Astrocyte (in vitro differentiated cells and primary cell): ENCODE results near the gene DRC7. TPM values are rescaled to one million over a fixed set of nuclear protein-coding genes. Genes with fewer than 3 reads are reported as not detected.

ENCODE experiments used
- DNase-seq: peaks from one replicate; pipeline ENCODE4 v3.0.0-alpha.2; 2010; ENCODE audit warnings: low read depth
- FAIRE-seq: peaks from 2 replicates; lab custom pipeline; 2011; peaks lifted over from hg19 to GRCh38; lab: Jason Lieb, UNC
- H2AFZ ChIP-seq: 2 replicates; pipeline ENCODE4 v1.6.0; 2012; ENCODE audit warnings: low read depth, low read length, inconsistent platforms
- H3K27ac ChIP-seq: 2 replicates; pipeline ENCODE4 v1.5.1; 2011; ENCODE audit warnings: low read depth, low read length, inconsistent platforms
- H3K27me3 ChIP-seq: 2 replicates; pipeline ENCODE4 v1.6.0; 2011; ENCODE audit warnings: low read length, inconsistent platforms; ENCODE audit not compliant: insufficient read depth
- H3K36me3 ChIP-seq: 2 replicates; pipeline ENCODE4 v1.5.1; 2011; ENCODE audit warnings: low read length, inconsistent platforms; ENCODE audit not compliant: insufficient read depth
- H3K4me1 ChIP-seq: 2 replicates; pipeline ENCODE4 v1.5.1; 2011; ENCODE audit warnings: low read length, inconsistent platforms; ENCODE audit not compliant: insufficient read depth
- H3K4me2 ChIP-seq: 2 replicates; pipeline ENCODE4 v1.6.0; 2012; ENCODE audit warnings: low read length, inconsistent platforms
- H3K4me3 ChIP-seq: 2 replicates; pipeline ENCODE4 v1.5.1; 2011; ENCODE audit warnings: low read depth, mild to moderate bottlenecking, low read length, inconsistent platforms; ENCODE audit not compliant: insufficient read depth
- H3K79me2 ChIP-seq: 2 replicates; pipeline ENCODE4 v1.6.0; 2012; ENCODE audit warnings: mild to moderate bottlenecking, low read length, inconsistent platforms; ENCODE audit not compliant: insufficient read depth
- H3K9ac ChIP-seq: 2 replicates; pipeline ENCODE4 v1.6.0; 2012; ENCODE audit warnings: mild to moderate bottlenecking, low read length, inconsistent platforms
- H3K9me3 ChIP-seq: 2 replicates; pipeline ENCODE4 v1.5.1; 2012; ENCODE audit warnings: low read depth, mild to moderate bottlenecking, low read length, inconsistent platforms; ENCODE audit not compliant: insufficient read depth
- H4K20me1 ChIP-seq: 2 replicates; pipeline ENCODE4 v1.6.0; 2012; ENCODE audit warnings: low read length, inconsistent platforms; ENCODE audit not compliant: insufficient read depth
- H3K27ac Mint-ChIP-seq: one replicate; pipeline ENCODE4 v1.8.0; 2021; ENCODE audit warnings: mild to moderate bottlenecking, mixed read lengths; ENCODE audit not compliant: unreplicated experiment
- H3K27me3 Mint-ChIP-seq: one replicate; pipeline ENCODE4 v1.8.0; 2021; ENCODE audit warnings: low read depth, mixed read lengths; ENCODE audit not compliant: unreplicated experiment
- H3K36me3 Mint-ChIP-seq: one replicate; pipeline ENCODE4 v1.8.0; 2021; ENCODE audit warnings: low read depth, mixed read lengths; ENCODE audit not compliant: unreplicated experiment
- H3K4me1 Mint-ChIP-seq: one replicate; pipeline ENCODE4 v1.8.0; 2021; ENCODE audit warnings: low read depth, mixed read lengths; ENCODE audit not compliant: unreplicated experiment
- H3K4me3 Mint-ChIP-seq: one replicate; pipeline ENCODE4 v1.8.0; 2021; ENCODE audit warnings: mild to moderate bottlenecking, moderate library complexity, mixed read lengths; ENCODE audit not compliant: unreplicated experiment
- H3K9me3 Mint-ChIP-seq: one replicate; pipeline ENCODE4 v1.8.0; 2021; ENCODE audit warnings: mild to moderate bottlenecking, mixed read lengths; ENCODE audit not compliant: unreplicated experiment
- EZH2 ChIP-seq: IDR thresholded peaks from 2 replicates; pipeline ENCODE4 v1.6.1; 2012; ENCODE audit warnings: mild to moderate bottlenecking, low read length, inconsistent platforms; ENCODE audit not compliant: insufficient read depth
- total RNA-seq: library from RNA; stranded (reverse); gene quantifications from 2 replicates; pipeline ENCODE4 v1.2.1, GENCODE V29; 2021
- TF ChIP-seq, protein P1 (sequence below): IDR thresholded peaks from 2 replicates; pipeline ENCODE4 v1.5.1; 2011; ENCODE audit warnings: low read depth, mild to moderate bottlenecking, inconsistent platforms, low read length, moderate library complexity; ENCODE audit not compliant: insufficient read depth

The DRC7 gene
- total RNA-seq, 1 donor from 2014 or later, result not detected

- Histone ChIP-seq H4K20me1 (no peaks in the 10 kb centered on the region), H3K9ac (no peak overlapping the region), H3K79me2 (no peaks in the 10 kb centered on the region), H2AFZ (no peak overlapping the region), H3K27ac (no peak overlapping the region), H3K9me3 (no peaks in the 10 kb centered on the region), H3K4me1 (peaks cover 25% of the 10 kb centered on the region), H3K27me3 (no peaks in the 10 kb centered on the region), H3K4me2 (no peak overlapping the region), H3K36me3 (no peaks in the 10 kb centered on the region), H3K4me3 (no peak overlapping the region)
- H3K27ac Mint-ChIP-seq, result peak overlapping the region; percentile 34
- peaks cover 2% of the 10 kb centered on the region for H3K27me3 Mint-ChIP-seq
- FAIRE-seq (no peak), DNase-seq (no peak)
- H3K4me3 Mint-ChIP-seq, result no peak overlapping the region
- no peaks in the 10 kb centered on the region for H3K36me3 Mint-ChIP-seq
- no peaks in the 10 kb centered on the region for H3K9me3 Mint-ChIP-seq
- TF ChIP-seq, protein P1, sequence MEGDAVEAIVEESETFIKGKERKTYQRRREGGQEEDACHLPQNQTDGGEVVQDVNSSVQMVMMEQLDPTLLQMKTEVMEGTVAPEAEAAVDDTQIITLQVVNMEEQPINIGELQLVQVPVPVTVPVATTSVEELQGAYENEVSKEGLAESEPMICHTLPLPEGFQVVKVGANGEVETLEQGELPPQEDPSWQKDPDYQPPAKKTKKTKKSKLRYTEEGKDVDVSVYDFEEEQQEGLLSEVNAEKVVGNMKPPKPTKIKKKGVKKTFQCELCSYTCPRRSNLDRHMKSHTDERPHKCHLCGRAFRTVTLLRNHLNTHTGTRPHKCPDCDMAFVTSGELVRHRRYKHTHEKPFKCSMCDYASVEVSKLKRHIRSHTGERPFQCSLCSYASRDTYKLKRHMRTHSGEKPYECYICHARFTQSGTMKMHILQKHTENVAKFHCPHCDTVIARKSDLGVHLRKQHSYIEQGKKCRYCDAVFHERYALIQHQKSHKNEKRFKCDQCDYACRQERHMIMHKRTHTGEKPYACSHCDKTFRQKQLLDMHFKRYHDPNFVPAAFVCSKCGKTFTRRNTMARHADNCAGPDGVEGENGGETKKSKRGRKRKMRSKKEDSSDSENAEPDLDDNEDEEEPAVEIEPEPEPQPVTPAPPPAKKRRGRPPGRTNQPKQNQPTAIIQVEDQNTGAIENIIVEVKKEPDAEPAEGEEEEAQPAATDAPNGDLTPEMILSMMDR, result peak; percentile 100
- TF ChIP-seq EZH2, result no peak
- peaks cover 8% of the 10 kb centered on the region for H3K4me1 Mint-ChIP-seq
Observed at GRCh38 chr16:57648581-57649442, 45.8 kb upstream of the DRC7 start.

- Histone ChIP-seq H3K9ac (no peak overlapping the region), H3K4me1 (peaks cover 27% of the 10 kb centered on the region), H3K9me3 (no peaks in the 10 kb centered on the region), H4K20me1 (no peaks in the 10 kb centered on the region), H3K79me2 (no peaks in the 10 kb centered on the region), H3K27ac (no peak overlapping the region), H2AFZ (no peak overlapping the region), H3K4me2 (no peak overlapping the region), H3K4me3 (no peak overlapping the region), H3K36me3 (no peaks in the 10 kb centered on the region), H3K27me3 (no peaks in the 10 kb centered on the region)
- no peak for TF ChIP-seq EZH2
- TF ChIP-seq, protein P1, result no peak
- H3K27me3 Mint-ChIP-seq, result peaks cover 2% of the 10 kb centered on the region
- DNase-seq, result no peak
- peaks cover 8% of the 10 kb centered on the region for H3K4me1 Mint-ChIP-seq
- H3K27ac Mint-ChIP-seq, result no peak overlapping the region
- no peaks in the 10 kb centered on the region for H3K36me3 Mint-ChIP-seq
- no peak overlapping the region for H3K4me3 Mint-ChIP-seq
- FAIRE-seq, result no peak
- no peaks in the 10 kb centered on the region for H3K9me3 Mint-ChIP-seq
Observed at GRCh38 chr16:57649443-57649751, 45.2 kb upstream of the DRC7 start.

GRCh38 chr16:57649846-57650245 lies 44.8 kb upstream of the DRC7 start:
- Mint-ChIP-seq H3K4me1 (peaks cover 8% of the 10 kb centered on the region), H3K27ac (no peak overlapping the region), H3K9me3 (no peaks in the 10 kb centered on the region), H3K36me3 (no peaks in the 10 kb centered on the region), H3K4me3 (no peak overlapping the region), H3K27me3 (peaks cover 2% of the 10 kb centered on the region)
- FAIRE-seq, result no peak
- Histone ChIP-seq H3K4me1 (peaks cover 28% of the 10 kb centered on the region), H3K79me2 (no peaks in the 10 kb centered on the region), H3K9ac (no peak overlapping the region), H4K20me1 (no peaks in the 10 kb centered on the region), H3K4me2 (no peak overlapping the region), H3K27ac (no peak overlapping the region), H3K4me3 (no peak overlapping the region), H3K9me3 (no peaks in the 10 kb centered on the region), H2AFZ (no peak overlapping the region), H3K27me3 (no peaks in the 10 kb centered on the region), H3K36me3 (no peaks in the 10 kb centered on the region)
- DNase-seq, result no peak
- TF ChIP-seq, protein P1, result no peak
- TF ChIP-seq EZH2, result no peak
